SK-N-MC (cell line): ENCODE measurements around the gene CNPY3.

ENCODE experiments used
- DNase-seq: peaks from one replicate; pipeline ENCODE4 v3.0.0-alpha.2; 2011; ENCODE audit warnings: low read depth, low spot score
- H3K27ac ChIP-seq: fragments of 200-600 bp; sonication (generic); 2 replicates; pipeline ENCODE4 v1.5.1; 2016; ENCODE audit warnings: mixed run types
- H3K36me3 ChIP-seq: fragments of 200-600 bp; sonication (generic); 2 replicates; pipeline ENCODE4 v1.6.1; 2017; ENCODE audit warnings: antibody characterized with exemption, low read length, mixed read lengths; ENCODE audit not compliant: insufficient read depth
- H3K4me3 ChIP-seq: fragments of 200-600 bp; sonication (generic); 2 replicates; pipeline ENCODE4 v1.5.1; 2016
- H3K9ac ChIP-seq: fragments of 200-600 bp; sonication (generic); 2 replicates; pipeline ENCODE4 v1.8.0; 2017; ENCODE audit warnings: mixed run types, mixed read lengths; ENCODE audit not compliant: insufficient read length
- H3K9me3 ChIP-seq: fragments of 200-600 bp; sonication (generic); 2 replicates; pipeline ENCODE4 v1.6.1; 2017; ENCODE audit warnings: low read depth, mild to moderate bottlenecking, antibody characterized with exemption, low read length, moderate library complexity, mixed read lengths
- EZH2 ChIP-seq: fragments of 200-600 bp; sonication (generic); IDR thresholded peaks from one replicate; pipeline ENCODE4 v1.6.1; 2017; ENCODE audit warnings: antibody characterized with exemption
- FOXP2 ChIP-seq: optimal IDR thresholded peaks from 2 replicates; pipeline ENCODE3; 2011; ENCODE audit warnings: mild to moderate bottlenecking, moderate library complexity; ENCODE audit not compliant: insufficient read depth; ENCODE audit errors: extremely low read length, control extremely low read depth
- POLR2AphosphoS5 ChIP-seq: IDR thresholded peaks from 2 replicates; pipeline ENCODE4 v1.6.1; 2012; ENCODE audit warnings: mild to moderate bottlenecking, low read depth, low read length, borderline replicate concordance

The CNPY3 gene

DNA sequence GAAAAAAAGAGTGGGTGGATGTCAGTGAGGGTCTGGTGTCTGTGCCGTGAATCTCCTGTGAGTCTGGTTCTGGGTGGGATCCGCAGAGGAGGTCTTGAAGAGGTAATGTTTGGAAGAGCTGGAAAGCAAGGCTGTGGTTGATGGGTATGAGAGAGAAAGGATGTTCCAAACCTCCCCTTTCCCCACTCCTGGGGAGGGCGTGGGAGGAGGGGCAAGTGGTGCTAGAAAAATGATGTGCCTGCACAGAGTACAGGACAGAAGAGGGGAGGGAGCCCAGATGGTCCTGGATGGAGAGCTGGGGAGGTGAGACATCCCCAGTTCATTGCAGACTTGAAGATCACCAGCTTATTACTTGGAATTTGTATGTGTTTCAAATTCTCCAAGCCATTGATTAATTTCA lies 3.1 kb downstream of the CNPY3 start:
- no peak for TF ChIP-seq FOXP2
- TF ChIP-seq POLR2AphosphoS5, result no peak
- no peak for TF ChIP-seq EZH2
- Histone ChIP-seq H3K4me3 (no peak overlapping the region), H3K9ac (peak overlapping the region; percentile 47), H3K9me3 (no peaks in the 10 kb centered on the region), H3K27ac (no peak overlapping the region), H3K36me3 (peaks cover 29% of the 10 kb centered on the region; the same call in 1 of the 2 replicates)
- DNase-seq, result no peak

GRCh38 chr6:42933205-42933604 lies 3.9 kb downstream of the CNPY3 start:
- peak overlapping the region; percentile 7 for H3K9ac ChIP-seq
- H3K27ac ChIP-seq, result no peak overlapping the region; the same call in 1 of the 2 replicates
- peaks cover 35% of the 10 kb centered on the region; the same call in 1 of the 2 replicates for H3K36me3 ChIP-seq
- H3K9me3 ChIP-seq, result no peaks in the 10 kb centered on the region
- TF ChIP-seq POLR2AphosphoS5 (no peak), FOXP2 (no peak), EZH2 (no peak)
- no peak overlapping the region for H3K4me3 ChIP-seq
- no peak for DNase-seq

- Histone ChIP-seq H3K9ac (no peak overlapping the region), H3K27ac (no peak overlapping the region), H3K36me3 (peaks cover 38% of the 10 kb centered on the region; the same call in 1 of the 2 replicates), H3K4me3 (no peak overlapping the region), H3K9me3 (no peaks in the 10 kb centered on the region)
- DNase-seq, result no peak
- TF ChIP-seq POLR2AphosphoS5 (no peak), FOXP2 (no peak), EZH2 (no peak)
Observed at GRCh38 chr6:42935322-42935721, 6.0 kb downstream of the CNPY3 start.

GRCh38 chr6:42936398-42936797 lies 7.1 kb downstream of the CNPY3 start:
- no peak for DNase-seq
- H3K9ac ChIP-seq, result no peak overlapping the region
- H3K9me3 ChIP-seq, result no peaks in the 10 kb centered on the region
- TF ChIP-seq FOXP2, result no peak
- no peak for TF ChIP-seq POLR2AphosphoS5
- TF ChIP-seq EZH2, result no peak
- peaks cover 38% of the 10 kb centered on the region; the same call in 1 of the 2 replicates for H3K36me3 ChIP-seq
- no peak overlapping the region for H3K27ac ChIP-seq
- H3K4me3 ChIP-seq, result no peak overlapping the region

- H3K27ac ChIP-seq, result no peak overlapping the region
- no peaks in the 10 kb centered on the region for H3K9me3 ChIP-seq
- no peak overlapping the region for H3K9ac ChIP-seq
- DNase-seq, result no peak
- peaks cover 35% of the 10 kb centered on the region; the same call in 1 of the 2 replicates for H3K36me3 ChIP-seq
- no peak overlapping the region for H3K4me3 ChIP-seq
- TF ChIP-seq FOXP2, result no peak
- no peak for TF ChIP-seq POLR2AphosphoS5
- TF ChIP-seq EZH2, result no peak
Observed at GRCh38 chr6:42937548-42938427, 8.5 kb downstream of the CNPY3 start.

GRCh38 chr6:42938428-42938796 lies 9.1 kb downstream of the CNPY3 start:
- Histone ChIP-seq H3K36me3 (peaks cover 35% of the 10 kb centered on the region; the same call in 1 of the 2 replicates), H3K4me3 (no peak overlapping the region), H3K9ac (no peak overlapping the region), H3K27ac (no peak overlapping the region), H3K9me3 (no peaks in the 10 kb centered on the region)
- no peak for DNase-seq
- no peak for TF ChIP-seq FOXP2
- no peak for TF ChIP-seq EZH2
- TF ChIP-seq POLR2AphosphoS5, result no peak

GRCh38 chr6:42938987-42939809 lies 9.9 kb downstream of the CNPY3 start:
- H3K9me3 ChIP-seq, result no peaks in the 10 kb centered on the region
- no peak overlapping the region for H3K27ac ChIP-seq
- DNase-seq, result no peak
- H3K9ac ChIP-seq, result no peak overlapping the region
- TF ChIP-seq EZH2, result no peak
- TF ChIP-seq FOXP2, result no peak
- TF ChIP-seq POLR2AphosphoS5, result no peak
- H3K4me3 ChIP-seq, result no peak overlapping the region
- peaks cover 30% of the 10 kb centered on the region; the same call in 1 of the 2 replicates for H3K36me3 ChIP-seq

DNA sequence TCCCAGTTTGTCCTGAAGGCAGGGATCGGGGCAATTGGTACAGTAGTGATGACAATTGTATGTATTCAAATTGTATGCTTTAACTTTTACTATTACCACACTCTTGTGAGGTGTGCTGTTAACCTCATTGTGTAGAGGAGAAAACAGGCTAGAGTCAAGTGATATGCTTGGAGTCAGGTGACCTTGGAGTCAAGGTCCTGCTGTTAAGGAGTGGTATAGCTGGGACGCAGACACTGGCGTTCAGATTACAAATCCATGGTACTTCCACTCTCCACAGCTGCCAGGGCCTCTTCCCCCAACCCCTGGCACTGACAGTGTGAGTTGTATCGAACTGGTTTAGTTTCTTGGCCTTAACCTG lies 10.5 kb downstream of the CNPY3 start:
- Histone ChIP-seq H3K9ac (no peak overlapping the region), H3K36me3 (peaks cover 25% of the 10 kb centered on the region; the same call in 1 of the 2 replicates), H3K4me3 (no peak overlapping the region), H3K27ac (no peak overlapping the region), H3K9me3 (no peaks in the 10 kb centered on the region)
- no peak for DNase-seq
- TF ChIP-seq EZH2 (no peak), POLR2AphosphoS5 (no peak), FOXP2 (no peak)
